Measurements from ENCODE around the gene PLA2G12B. TPM values are rescaled to one million over a fixed set of nuclear protein-coding genes. Genes with fewer than 3 reads are reported as not detected.
"Not testable (repeated sequence)": the region's sequence is repeated elsewhere in the genome, so short reads cannot be mapped to it uniquely, and the experiment has no call there.

Gene PLA2G12B
- total RNA-seq, 1 experiment from 2014 or later, result not detected

- CTCF ChIA-PET, result no interaction called here
- Histone ChIP-seq H3K4me2 (ENCODE audit: low read length) (no peak overlapping the region), H3F3A (ENCODE audit: low read length, unreplicated experiment) (no peaks in the 10 kb centered on the region), H4K20me1 (ENCODE audit: low read length) (no peaks in the 10 kb centered on the region), H3K79me2 (ENCODE audit: low read length) (no peaks in the 10 kb centered on the region), H3K9me3 (ENCODE audit: low read length) (no peaks in the 10 kb centered on the region), H2AFZ (ENCODE audit: low read length) (no peak overlapping the region), H3K9me2 (replicated peaks; ENCODE audit: low read length) (no peaks in the 10 kb centered on the region), H3K9ac (ENCODE audit: low read length) (no peak overlapping the region), H3K4me1 (ENCODE audit: insufficient read depth, low read length) (no peaks in the 10 kb centered on the region), H3K36me3 (ENCODE audit: low read depth, low read length) (peaks cover 5% of the 10 kb centered on the region; the same call in 1 of the 2 replicates), H3K27me3 (ENCODE audit: low read length) (no peaks in the 10 kb centered on the region), H3K27ac (ENCODE audit: low read length) (no peak overlapping the region), H3K4me3 (ENCODE audit: low read length) (no peak overlapping the region)
- no peak for TF ChIP-seq EZH2 (IDR thresholded peaks at IDR 0.05; ENCODE audit: low read length, unreplicated experiment)
- TF ChIP-seq EZH2phosphoT487 (IDR thresholded peaks at IDR 0.05; ENCODE audit: borderline replicate concordance, low read length), result no peak
- TF ChIP-seq CTCF (conservative IDR thresholded peaks at IDR 0.05; ENCODE audit: low read depth, low read length), result no peak
- no peak for DNase-seq
- peak; percentile 10; the same call in 1 of the 2 replicates for ATAC-seq
- BruUV-seq (replicated peaks), result TSS peak; percentile 3
- POLR2A ChIA-PET (ENCODE audit: unreplicated experiment), result interaction anchor here (0.6 kb wide), 1 partner anchor 66 kb away, joined by 4 read pairs; no protein-coding TSS in a partner anchor
- intact Hi-C loops (cut with micrococcal nuclease), result no loop called here
These were observed 42.5 kb upstream of the PLA2G12B start for GRCh38 chr10:72997099-72997498.

- BruUV-seq (replicated peaks); H3F3A ChIP-seq (ENCODE audit: low read length, unreplicated experiment): not testable (repeated sequence)
These were observed 40.9 kb upstream of the PLA2G12B start for GRCh38 chr10:72995459-72995858.

GRCh38 chr10:72989771-72990170, 35.2 kb upstream of the PLA2G12B start:
- H3K4me3 ChIP-seq (ENCODE audit: low read length); ATAC-seq; H3K4me2 ChIP-seq (ENCODE audit: low read length); CTCF ChIA-PET; H3K27ac ChIP-seq (ENCODE audit: low read length); H3K9me3 ChIP-seq (ENCODE audit: low read length); BruUV-seq (replicated peaks); DNase-seq; H4K20me1 ChIP-seq (ENCODE audit: low read length); H2AFZ ChIP-seq (ENCODE audit: low read length); intact Hi-C loops (cut with micrococcal nuclease); H3K79me2 ChIP-seq (ENCODE audit: low read length); H3K4me1 ChIP-seq (ENCODE audit: insufficient read depth, low read length); H3K9me2 ChIP-seq (replicated peaks; ENCODE audit: low read length); H3K36me3 ChIP-seq (ENCODE audit: low read depth, low read length); H3K27me3 ChIP-seq (ENCODE audit: low read length); H3K9ac ChIP-seq (ENCODE audit: low read length); H3F3A ChIP-seq (ENCODE audit: low read length, unreplicated experiment): not testable (repeated sequence)
- POLR2A ChIA-PET (ENCODE audit: unreplicated experiment), result interaction anchor here (0.7 kb wide), 1 partner anchor 54 kb away, joined by 3 read pairs; no protein-coding TSS in a partner anchor

More at GRCh38 chr10:72995459-72995858, 40.9 kb upstream of the PLA2G12B start:
- CTCF ChIA-PET; ATAC-seq; H3K9ac ChIP-seq (ENCODE audit: low read length); H3K9me2 ChIP-seq (replicated peaks; ENCODE audit: low read length); H3K4me3 ChIP-seq (ENCODE audit: low read length); H3K27ac ChIP-seq (ENCODE audit: low read length); H3K27me3 ChIP-seq (ENCODE audit: low read length); DNase-seq; H3K9me3 ChIP-seq (ENCODE audit: low read length); POLR2A ChIA-PET (ENCODE audit: unreplicated experiment); H3K4me2 ChIP-seq (ENCODE audit: low read length); H3K4me1 ChIP-seq (ENCODE audit: insufficient read depth, low read length); H2AFZ ChIP-seq (ENCODE audit: low read length); intact Hi-C loops (cut with micrococcal nuclease); H3K36me3 ChIP-seq (ENCODE audit: low read depth, low read length); H3K79me2 ChIP-seq (ENCODE audit: low read length); H4K20me1 ChIP-seq (ENCODE audit: low read length): not testable (repeated sequence)

- CTCF ChIA-PET; POLR2A ChIA-PET (ENCODE audit: unreplicated experiment): not testable (repeated sequence)
These were observed 30.0 kb upstream of the PLA2G12B start for GRCh38 chr10:72984618-72985017.

More at GRCh38 chr10:72984618-72985017, 30.0 kb upstream of the PLA2G12B start:
- H2AFZ ChIP-seq (ENCODE audit: low read length); H3K4me2 ChIP-seq (ENCODE audit: low read length); H3K9ac ChIP-seq (ENCODE audit: low read length); DNase-seq; H4K20me1 ChIP-seq (ENCODE audit: low read length); H3F3A ChIP-seq (ENCODE audit: low read length, unreplicated experiment); intact Hi-C loops (cut with micrococcal nuclease); H3K36me3 ChIP-seq (ENCODE audit: low read depth, low read length); ATAC-seq; H3K27me3 ChIP-seq (ENCODE audit: low read length); H3K79me2 ChIP-seq (ENCODE audit: low read length); H3K9me3 ChIP-seq (ENCODE audit: low read length); H3K4me3 ChIP-seq (ENCODE audit: low read length); H3K27ac ChIP-seq (ENCODE audit: low read length); BruUV-seq (replicated peaks); H3K9me2 ChIP-seq (replicated peaks; ENCODE audit: low read length); H3K4me1 ChIP-seq (ENCODE audit: insufficient read depth, low read length): not testable (repeated sequence)

All from PC-3 (cell line).